ENCODE results near the gene MRPS26.

DNA sequence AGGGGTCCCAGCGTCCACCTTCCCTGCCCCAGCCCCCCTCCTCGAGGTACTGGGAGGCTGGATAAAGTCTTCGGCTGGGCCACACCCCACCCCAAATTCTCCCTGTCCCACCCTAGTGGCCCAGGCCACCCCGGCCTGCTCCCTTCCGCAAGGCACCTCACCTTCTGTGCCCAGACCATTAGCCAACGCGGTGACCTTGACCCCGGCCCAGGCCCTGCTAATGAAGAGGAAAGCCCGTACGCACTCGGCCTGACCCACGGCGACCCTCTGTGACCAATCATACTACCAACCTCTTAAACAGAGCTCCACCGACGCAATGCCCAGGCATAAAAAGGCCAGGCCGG lies 25.4 kb downstream of the MRPS26 start:
- TF ChIP-seq, protein P1, sequence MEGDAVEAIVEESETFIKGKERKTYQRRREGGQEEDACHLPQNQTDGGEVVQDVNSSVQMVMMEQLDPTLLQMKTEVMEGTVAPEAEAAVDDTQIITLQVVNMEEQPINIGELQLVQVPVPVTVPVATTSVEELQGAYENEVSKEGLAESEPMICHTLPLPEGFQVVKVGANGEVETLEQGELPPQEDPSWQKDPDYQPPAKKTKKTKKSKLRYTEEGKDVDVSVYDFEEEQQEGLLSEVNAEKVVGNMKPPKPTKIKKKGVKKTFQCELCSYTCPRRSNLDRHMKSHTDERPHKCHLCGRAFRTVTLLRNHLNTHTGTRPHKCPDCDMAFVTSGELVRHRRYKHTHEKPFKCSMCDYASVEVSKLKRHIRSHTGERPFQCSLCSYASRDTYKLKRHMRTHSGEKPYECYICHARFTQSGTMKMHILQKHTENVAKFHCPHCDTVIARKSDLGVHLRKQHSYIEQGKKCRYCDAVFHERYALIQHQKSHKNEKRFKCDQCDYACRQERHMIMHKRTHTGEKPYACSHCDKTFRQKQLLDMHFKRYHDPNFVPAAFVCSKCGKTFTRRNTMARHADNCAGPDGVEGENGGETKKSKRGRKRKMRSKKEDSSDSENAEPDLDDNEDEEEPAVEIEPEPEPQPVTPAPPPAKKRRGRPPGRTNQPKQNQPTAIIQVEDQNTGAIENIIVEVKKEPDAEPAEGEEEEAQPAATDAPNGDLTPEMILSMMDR (IDR thresholded peaks at IDR 0.05), result no peak
- TF ChIP-seq POLR2A (IDR thresholded peaks at IDR 0.05), result no peak
